ENCODE results near the gene SFXN1.
A peak's percentile ranks its signal among the peaks of the same experiment; 100 is the strongest.
"Not testable (repeated sequence)": the region's sequence is repeated elsewhere in the genome, so short reads cannot be mapped to it uniquely, and the experiment has no call there.

SFXN1 gene, protein sequence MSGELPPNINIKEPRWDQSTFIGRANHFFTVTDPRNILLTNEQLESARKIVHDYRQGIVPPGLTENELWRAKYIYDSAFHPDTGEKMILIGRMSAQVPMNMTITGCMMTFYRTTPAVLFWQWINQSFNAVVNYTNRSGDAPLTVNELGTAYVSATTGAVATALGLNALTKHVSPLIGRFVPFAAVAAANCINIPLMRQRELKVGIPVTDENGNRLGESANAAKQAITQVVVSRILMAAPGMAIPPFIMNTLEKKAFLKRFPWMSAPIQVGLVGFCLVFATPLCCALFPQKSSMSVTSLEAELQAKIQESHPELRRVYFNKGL

DNA sequence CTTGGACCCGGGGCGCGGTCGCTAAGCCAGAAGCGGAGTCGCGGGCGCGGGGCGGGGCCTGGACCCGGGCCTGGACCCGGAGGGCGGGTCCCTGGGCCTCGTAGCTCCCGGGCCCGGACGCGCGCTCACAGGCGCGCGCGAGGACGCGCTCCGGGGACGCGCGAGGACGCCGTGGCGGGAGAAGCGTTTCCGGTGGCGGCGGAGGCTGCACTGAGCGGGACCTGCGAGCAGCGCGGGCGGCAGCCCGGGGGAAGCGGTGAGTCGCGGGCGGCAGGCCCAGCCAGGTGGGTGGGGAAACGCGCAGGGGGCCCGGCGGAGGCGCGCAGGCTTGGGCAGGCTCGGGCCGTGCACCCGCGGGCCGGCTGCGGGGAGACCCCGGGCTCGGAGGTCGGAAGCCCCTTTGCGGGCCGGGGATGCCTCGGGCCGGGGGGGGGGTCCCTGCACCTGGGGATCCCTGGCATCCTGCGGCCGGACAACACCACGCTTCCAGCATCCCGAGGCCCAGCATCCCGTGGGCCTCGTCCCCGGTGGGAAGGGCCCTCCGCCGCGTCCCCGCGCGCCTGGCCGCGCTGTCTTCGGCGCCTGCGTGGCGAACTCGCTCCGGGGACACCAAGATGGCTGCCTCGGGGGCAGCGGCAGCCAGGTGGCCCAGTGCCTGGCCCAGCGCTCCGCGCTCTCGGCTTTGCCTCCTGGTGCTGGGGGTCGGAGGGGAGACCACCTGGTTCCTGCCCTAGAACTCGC, at the start of gene SFXN1:
TSS of gene SFXN1 (plus strand) at position 177 of the 741 bp plus-strand sequence. CDS start 13,544 bp downstream, outside the sequence.
- DNase-seq (ENCODE audit: low read depth in 1 of 2, low spot score in 1 of 2) = peak; percentile 51 to 65

DNA sequence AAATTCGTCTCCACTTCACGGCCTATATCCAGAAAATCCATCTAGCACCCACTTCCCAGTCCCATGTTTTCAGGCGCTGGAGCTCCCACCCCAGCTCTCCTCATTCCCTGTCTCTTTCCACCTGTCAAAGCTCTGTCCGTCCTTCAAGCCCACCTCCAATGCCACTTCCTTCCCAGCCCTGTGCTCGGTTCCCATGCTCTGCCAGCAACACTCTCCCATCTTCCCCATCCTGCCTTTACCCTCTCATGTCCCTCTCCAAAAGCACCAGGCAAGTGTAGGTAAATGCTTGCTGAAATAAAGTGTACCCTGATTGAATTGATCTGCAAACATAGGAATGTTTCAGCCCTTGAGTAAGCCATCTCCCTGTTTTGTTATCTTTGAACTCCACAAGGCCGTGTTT, 43.6 kb upstream of the SFXN1 start:
- no peak for DNase-seq (ENCODE audit: low read depth in 1 of 2, low spot score in 1 of 2)

DNA sequence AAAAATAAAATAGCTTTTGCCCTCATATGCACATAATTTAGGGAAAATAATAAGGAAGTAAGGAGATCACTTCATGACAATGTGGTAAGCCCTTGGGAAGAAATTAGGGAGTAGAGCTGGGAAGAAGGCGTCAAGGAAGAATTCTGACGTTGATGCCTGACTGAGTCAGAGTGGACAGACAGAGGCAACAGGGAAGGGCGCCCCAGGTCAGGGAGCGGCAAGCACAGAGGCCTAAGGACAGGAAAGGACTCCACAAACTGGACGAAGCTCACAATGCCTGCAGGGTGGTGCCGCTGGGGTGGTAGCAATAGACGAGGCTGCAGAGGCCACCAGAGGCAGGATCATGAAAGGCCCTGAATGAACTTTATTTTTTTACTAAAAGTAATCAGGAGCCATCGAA, 42.0 kb upstream of the SFXN1 start:
- DNase-seq (ENCODE audit: low read depth in 1 of 2, low spot score in 1 of 2) = no peak

DNA sequence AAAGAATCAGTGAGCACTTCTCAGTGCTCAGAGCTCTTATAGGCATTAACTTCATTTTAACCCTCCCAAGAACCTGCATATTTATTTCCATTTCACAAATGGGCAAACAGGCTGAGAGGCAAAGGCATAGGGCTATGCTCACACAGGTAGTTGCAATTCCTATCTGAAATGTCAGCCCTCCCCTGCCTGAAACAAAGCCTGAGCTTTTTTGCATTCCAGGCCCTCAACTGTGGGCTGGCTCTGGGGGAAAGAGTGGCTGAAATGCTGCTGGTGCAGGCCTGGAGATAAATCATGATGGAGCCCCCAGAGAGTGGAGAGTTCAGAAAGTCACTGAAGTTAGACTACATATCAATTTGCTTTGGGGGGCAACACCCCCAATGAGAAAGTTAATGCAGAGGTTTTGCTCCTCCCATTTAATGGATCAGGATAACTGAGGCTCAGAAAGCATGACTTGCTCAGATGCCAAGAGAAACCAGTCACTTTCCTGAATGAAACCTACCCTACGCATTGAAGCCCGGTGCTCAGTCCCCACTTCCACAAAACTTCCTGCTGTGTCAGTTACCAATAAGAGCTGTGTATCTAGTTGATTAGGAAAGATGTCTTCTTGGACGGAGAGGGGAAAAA, 40.0 kb upstream of the SFXN1 start:
- DNase-seq (ENCODE audit: low read depth in 1 of 2, low spot score in 1 of 2) = no peak

DNA sequence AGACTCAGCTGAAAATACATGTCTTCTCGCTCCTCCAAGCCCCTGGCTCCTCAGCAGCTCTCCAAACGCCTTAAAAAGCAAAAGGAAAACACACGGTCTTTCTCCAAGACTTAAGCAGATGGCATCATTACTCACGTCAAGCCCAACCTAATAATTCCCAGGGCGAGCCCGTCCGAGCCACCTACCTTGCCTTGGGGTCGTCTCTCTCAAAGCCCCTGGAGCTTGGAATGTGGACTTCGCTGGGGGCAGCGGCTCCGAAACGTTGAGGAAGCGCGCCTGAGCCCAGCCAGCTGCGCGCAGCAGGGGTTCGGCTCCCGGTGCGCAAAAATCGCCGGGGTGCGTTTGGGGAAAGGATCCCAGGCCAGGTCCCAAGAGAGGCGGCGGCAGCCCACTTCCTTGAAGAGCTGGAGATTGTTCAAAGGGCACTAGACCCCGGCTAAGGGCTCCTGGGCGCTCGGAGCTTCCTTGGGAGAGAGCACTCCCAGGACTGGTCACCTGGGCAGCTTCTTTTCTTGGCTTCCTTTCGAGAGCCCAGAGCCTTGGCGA, 34.8 kb upstream of the SFXN1 start:
- DNase-seq (ENCODE audit: low read depth in 1 of 2, low spot score in 1 of 2) = no peak

DNA sequence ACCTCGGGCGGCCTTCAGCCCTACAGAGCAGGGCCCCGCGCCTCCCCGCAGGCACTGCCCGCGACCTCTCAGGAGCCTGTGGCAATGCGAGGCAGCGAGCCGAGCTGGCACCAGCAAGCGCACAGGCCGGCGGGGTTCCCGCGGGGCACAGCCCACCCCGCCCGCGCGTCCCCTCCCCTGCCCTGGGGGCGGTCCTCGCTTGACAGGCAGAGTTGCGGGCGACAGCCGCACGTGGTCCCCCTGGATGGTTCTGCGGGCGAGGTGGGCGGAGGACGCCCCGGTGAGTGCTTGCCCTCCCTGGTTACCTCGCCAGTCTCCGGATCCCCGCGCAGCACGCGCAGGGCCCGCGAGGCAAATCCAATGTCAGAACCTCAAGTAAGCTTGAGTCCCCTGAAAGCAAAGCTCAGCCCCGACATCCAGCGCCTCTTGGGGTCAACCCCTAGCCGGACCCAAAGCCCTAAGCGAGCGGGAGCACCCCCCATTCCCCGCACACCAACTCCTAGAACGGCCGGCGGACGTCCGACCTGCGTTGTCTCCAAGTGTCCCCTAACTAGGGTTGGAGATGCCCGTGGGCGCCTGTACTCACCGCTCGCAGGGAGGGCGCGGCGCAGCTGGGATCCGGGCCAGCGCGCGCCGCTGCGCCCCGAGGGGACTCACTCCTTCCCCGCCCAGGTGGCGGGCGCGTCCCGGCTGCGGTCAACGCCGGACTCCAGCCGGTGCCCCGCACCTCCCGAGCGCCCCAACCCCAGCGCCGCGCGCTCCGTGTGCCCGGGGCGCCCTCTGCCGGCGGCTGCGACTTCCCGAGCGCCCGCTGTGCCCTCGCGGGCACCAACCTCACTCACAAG, 34.1 kb upstream of the SFXN1 start, which contains the start of gene DRD1:
TSS of gene DRD1 (minus strand) at position 123 of the 845 bp plus-strand sequence. CDS start 1,083 bp downstream, outside the sequence.
- DNase-seq (ENCODE audit: low read depth in 1 of 2, low spot score in 1 of 2) = peak; percentile 18 to 33

DNA sequence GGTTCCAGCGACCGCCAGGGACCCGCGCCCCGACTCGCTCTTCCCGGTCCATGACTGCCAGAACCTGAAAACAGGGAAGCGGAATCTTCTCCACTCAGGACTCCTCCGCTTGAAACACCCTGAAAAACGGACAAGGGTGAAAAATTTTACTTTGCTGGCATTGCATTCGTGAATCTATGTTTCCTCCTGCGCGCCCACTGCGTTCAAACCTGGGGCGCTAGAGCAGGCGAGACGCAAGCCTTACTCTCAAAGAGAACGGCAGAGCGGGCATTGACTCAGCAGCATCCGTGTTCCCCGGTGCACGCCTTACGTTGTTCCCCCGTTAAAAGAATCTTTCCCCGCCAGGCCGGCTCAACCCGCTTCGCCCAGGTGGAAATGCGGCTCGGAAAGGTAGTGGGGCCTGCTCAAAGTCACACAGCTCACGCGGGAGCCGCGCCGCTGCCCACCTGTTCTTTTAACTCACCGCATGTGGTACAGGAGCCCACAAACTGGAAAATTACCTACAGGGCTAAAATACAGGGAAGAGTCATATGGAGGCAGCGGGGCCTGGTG, 33.4 kb upstream of the SFXN1 start:
- no peak for DNase-seq (ENCODE audit: low read depth in 1 of 2, low spot score in 1 of 2)

DNA sequence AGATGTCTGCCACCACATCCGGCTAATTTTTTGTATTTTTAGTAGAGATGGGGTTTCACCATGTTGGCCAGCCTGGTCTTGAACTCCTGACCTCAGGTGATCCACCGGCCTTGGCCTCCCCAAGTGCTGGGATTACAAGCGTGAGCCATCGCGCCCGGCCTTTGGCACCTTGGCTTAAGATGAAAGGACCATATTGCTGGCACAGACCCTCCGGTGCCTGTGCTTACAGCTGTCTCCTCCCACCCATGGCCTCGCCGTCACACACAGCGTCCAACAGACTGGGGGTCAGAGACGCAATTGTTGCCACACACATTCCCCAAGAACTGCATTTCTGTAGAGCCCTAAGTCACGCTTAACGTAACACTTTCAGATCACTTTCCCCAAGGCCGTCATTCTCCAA, 32.0 kb upstream of the SFXN1 start:
- not testable (repeated sequence) for DNase-seq (ENCODE audit: low read depth in 1 of 2, low spot score in 1 of 2)

DNA sequence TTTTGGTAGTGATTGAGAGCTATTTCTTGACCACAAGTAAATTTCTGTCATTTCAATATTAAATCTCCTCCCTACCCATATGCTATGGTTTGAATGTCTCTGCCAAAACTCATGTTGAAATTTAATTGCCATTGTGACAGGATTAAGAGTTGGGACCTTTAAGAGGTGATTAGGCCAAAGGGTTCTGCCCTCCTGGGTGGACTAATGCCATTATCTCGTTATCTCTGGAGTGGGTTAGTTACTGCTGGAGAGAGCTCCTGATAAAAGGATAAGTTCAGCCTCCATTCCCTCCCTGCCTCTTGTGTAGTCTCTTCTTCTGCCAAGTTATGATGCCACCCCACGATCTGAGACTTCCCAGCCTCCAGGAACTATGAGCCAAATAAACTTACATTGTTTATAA, 30.8 kb upstream of the SFXN1 start:
- DNase-seq (ENCODE audit: low read depth in 1 of 2, low spot score in 1 of 2) = no peak

DNA sequence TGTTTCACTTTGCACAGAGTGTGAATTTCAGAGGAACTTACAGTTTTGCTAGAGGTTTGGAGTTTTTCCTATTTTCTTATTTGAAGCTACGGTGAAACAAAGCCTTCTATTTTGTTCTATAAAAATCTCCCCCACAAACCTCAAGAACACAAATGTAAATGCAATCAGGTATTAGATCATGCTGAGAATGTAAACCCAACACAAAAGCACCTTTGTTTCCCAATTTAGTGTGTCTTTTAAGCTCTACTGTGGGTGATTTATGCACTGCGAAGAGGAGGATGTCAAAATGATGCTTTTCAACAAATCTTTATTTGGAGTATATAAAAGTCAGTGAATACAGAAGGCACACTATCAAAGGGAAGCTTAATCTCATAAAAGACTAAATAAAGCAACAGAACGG, 30.1 kb upstream of the SFXN1 start:
- DNase-seq (ENCODE audit: low read depth in 1 of 2, low spot score in 1 of 2) = no peak

DNA sequence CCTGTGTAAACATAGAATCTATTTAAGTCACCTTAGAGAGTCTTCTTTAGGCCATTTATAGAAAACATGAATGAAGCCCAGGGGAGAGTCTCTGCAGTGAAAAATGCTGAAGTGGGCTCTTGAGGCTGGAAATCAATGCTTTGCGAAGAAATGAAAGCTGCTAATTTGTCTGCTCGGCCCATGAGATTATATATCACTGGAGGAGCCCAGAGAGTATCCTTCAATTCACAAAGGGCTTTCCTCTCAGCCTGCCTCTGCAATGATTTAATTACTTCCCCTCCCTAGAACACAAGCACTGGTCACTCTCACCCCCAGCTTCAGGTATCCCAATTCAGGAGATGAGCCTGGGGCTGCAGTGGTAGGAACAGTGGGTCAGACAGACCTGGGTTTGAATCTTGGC, 26.2 kb upstream of the SFXN1 start:
- DNase-seq (ENCODE audit: low read depth in 1 of 2, low spot score in 1 of 2) = no peak

DNA sequence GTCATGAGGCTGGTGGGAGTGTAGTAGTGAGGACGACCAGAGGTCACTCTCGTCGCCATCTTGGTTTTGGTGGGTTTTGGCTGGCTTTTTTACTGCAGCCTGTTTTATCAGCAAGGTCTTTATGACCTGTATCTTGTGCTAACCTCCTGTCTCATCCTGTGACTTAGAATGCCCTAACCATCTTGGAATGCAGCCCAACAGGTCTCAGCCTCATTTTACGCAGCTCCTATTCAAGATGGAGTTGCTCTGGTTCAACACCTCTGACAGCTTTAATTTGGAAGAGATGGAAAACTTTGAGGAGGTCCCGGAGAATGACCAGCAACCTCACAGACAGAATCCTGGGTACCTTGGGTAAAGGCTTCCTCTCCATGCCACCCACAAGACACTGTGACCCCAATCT, 24.0 kb upstream of the SFXN1 start:
- not testable (repeated sequence) for DNase-seq (ENCODE audit: low read depth in 1 of 2, low spot score in 1 of 2)

DNA sequence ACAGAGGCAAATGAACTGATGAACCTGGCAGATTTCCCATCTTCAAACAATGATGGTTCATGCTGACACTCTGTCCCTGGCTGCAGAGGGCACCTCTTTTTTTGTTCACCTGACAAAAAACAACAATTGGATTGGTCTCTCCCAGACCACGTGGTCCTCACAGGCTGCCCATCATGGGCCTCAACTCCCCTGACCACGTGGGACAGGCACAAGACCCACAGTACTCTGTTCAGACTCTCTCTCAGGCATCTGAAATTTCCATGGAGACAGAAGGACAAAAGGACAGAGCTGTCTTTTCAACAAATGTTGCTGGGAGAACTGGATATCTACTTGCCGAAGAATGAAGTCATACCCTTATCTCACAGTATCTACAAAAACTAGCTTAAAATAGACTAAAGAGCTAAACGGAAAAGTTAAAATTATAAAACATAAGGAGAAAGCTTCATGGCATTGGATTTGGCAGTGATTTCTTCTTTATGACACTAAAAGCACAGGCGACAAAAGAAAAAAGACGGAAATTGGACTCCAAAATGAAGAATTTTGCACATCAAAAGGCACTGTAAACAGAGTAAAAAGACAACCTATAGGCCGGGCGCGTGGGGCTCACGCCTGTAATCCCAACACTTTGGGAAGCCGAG, 22.1 kb upstream of the SFXN1 start:
- DNase-seq (ENCODE audit: low read depth in 1 of 2, low spot score in 1 of 2) = no peak

DNA sequence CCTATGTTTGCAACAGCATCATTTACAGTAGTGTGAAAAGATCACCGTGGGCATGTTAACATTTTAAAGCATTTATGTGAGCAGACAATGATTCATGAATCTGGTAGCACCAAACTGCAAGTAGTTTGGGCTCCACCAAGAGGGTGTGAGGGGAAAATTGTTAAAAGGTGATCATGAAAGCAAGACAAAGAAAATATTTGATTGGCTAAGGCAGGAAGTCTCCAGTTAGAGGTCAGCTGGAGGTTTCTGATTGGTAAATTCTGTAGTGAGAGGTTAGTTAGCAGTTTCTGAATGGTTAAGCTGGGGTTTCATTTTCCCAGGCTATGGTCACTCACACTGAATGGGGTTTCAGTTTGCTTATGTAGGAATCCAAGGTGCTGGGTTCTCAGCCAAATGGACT, 20.9 kb upstream of the SFXN1 start:
- no peak for DNase-seq (ENCODE audit: low read depth in 1 of 2, low spot score in 1 of 2)

DNA sequence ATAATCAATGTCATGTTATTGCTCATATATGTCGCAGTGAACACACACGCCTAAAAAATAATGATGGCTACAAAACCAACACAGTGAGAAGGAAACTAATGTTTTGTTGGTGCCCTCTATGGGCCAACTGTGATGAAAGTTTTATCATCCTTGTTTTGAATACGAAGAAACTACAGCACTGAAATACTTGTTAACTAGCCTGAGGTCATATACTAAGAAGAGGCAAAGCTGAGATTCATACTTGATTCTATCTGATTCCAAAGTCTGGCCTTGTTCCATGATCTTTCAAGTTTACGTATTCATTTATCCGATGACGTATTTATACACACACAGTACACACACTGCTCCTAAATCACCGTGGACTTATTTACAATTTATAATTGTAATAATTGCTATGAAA, 18.2 kb upstream of the SFXN1 start:
- DNase-seq (ENCODE audit: low read depth in 1 of 2, low spot score in 1 of 2) = no peak

DNA sequence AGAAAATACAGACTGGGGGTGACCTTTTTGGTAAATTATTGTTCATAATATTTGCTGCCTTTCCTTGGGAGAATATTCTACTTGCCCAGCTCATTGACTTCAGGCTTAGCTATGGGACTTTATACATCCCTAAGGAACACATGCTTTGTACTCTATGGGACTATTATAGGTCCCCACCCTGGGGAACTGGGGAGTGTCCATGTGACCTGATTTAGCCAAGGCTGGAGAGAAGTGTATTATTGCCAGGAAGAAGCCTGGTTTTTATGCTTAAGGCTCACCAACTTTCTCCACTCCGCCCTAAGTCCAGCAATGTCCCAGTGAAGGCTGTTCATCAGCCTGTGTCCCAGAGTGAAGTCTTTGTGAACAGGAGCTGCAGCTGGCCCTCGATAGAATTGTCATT, 17.8 kb upstream of the SFXN1 start:
- DNase-seq (ENCODE audit: low read depth in 1 of 2, low spot score in 1 of 2) = no peak

DNA sequence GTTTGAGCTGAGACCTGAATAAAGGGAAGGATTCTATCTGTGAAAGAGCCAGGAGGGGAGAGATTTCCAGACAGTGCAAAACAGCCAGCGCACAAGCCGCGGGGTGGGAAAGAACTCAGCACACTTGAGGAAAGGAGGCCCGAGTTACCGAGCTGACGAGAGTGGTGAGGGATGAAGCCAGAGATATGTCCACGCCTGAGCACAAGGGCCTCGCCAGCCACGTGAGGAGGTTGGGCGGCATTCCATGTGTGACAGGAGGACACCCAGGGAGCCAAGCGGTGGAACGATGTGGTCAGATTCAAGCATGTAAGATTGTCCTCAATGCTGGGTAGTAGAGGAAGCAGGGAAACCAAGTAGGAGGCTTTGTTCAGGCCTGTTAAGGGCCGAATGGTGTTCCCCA, 17.0 kb upstream of the SFXN1 start:
- no peak for DNase-seq (ENCODE audit: low read depth in 1 of 2, low spot score in 1 of 2)

DNA sequence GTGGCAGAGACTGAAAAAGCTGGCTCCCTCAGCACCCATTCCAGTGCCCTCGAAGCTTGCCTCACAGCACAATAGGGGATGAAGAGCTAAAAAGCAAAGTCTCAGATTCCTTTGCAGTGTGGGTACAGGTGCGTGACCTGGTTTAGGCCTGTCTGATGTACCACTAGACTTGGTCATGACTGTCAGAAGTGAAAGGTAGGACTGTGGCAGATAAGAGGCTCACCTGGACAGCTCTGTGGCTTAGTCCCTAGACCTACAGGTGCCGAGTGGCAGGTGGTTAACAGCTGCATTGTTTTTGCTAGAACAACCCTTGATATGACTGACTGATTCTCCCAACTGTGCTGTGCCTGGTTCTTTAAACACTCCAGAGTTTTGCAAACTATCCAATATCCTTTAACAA, 14.7 kb upstream of the SFXN1 start:
- no peak for DNase-seq (ENCODE audit: low read depth in 1 of 2, low spot score in 1 of 2)

DNA sequence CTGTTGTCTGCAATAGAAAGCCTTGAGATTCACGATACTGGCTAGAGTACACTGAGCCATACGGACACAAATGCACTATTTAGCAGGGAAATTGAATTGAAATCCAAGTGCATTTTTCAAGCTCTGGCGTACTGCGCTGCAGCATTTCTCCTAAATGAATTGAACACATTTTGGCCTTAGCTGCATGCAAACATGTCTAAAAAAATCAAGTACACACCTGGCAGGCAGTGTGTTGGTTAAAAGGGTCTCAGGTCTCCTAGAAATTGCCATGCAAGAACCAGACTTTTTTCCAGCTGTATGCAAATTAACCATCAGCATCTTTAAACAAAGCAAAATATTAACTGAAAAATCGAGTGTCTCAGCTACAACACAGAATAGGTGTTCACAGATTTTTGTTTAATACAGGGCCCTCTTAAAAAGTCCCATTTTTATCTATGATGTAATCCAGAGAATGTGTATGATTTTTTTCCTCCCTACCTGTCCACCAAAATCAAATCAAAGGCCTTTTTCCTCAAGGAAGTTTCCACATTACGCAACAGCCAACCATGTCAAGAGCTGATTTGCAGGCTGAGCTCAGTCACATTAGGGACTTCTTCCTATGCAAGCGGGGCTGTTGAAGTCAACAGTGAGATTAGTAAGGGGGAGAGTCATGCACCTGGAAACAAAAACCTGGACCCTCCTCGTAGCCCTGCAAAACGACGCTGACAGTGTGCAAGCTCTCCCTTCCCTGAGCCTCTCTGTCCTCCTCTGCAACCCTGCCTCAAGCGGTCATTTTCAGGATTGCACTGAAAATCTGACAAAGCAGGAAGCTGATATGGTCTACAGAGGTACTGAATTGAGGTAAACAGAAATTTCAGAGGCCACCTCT, 14.1 kb upstream of the SFXN1 start:
- peak in 1 of 2 donors; percentile 29 for DNase-seq (ENCODE audit: low read depth in 1 of 2, low spot score in 1 of 2)
